GM19467 (cell line): Measurements from ENCODE around the gene KRTAP12-1.
"Not testable (repeated sequence)": the region's sequence is repeated elsewhere in the genome, so short reads cannot be mapped to it uniquely, and the experiment has no call there.

Experiments
- ATAC-seq: cut with Tn5 transposase; IDR thresholded peaks from one replicate; pipeline ENCODE4 v1.9.1; 2021; ENCODE audit warnings: mild to moderate bottlenecking, moderate library complexity; ENCODE audit not compliant: unreplicated experiment

KRTAP12-1 gene

DNA sequence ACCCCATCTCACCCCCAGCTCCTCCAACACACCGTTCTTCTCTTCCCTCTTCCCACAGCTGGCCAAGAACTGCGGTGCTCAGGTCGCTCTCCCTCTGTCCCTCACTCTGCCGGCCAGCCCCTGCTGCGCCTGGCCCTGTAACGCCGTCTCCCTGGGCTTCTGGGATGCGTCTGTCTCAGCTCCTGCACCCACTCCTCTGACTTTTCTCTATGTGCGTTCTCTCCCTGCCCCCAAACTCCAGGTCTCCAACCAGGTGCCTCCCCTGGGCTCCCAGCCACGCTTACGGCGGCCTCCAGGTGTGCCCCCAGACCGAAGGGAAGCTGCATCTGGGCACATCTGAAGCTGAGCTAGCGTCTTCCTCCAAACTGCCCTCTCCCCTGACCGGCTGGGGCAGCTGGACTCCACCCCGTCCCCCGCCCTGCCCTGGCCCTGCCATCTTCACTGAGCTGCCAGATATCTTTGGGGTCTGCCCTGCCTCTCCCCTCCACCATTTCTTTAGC, 17.6 kb upstream of the KRTAP12-1 start:
- no peak for ATAC-seq

DNA sequence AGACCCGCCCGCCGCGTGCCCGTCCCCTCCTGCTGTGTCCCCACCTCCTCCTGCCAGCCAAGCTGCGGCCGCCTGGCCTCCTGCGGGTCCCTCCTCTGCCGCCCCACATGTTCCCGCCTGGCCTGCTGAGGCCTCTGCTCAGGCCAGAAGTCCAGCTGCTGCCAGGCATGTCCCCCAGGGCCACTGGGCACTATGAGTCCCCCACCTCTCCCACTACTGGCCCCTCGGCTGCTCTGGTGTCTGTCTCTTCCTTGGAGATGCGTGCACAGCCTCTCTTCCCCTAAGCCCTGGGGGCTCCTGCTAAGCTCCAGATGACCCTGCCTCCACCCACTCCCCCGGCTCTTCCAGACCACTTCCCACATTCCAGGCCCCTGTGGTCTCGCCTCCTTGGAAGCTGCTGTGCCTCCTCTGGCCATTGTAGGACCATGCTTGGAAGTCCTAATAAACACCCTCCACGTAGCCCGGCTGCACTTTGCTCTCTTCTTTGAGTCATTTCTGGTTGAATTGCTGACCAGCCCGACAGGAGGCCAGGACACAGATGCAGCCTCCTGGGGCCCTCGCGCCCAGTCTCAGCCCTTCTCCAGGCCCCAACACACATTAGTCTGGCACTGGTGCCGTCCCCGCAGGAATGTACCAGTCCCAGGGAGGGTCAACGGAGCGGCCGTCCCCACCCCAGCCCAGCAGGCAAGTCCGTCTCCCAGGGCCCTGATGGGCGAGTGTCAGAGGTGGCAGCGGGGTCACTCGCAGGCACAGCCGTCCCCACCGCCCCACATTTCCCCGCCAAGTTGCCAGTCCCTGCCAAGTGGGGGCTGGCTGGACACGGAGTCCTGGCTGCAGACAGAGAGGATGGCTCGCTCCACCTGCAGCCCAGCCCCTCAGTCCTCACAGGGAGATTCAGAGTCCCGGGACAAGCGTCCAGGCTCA, 16.1 kb upstream of the KRTAP12-1 start:
- no peak for ATAC-seq

DNA sequence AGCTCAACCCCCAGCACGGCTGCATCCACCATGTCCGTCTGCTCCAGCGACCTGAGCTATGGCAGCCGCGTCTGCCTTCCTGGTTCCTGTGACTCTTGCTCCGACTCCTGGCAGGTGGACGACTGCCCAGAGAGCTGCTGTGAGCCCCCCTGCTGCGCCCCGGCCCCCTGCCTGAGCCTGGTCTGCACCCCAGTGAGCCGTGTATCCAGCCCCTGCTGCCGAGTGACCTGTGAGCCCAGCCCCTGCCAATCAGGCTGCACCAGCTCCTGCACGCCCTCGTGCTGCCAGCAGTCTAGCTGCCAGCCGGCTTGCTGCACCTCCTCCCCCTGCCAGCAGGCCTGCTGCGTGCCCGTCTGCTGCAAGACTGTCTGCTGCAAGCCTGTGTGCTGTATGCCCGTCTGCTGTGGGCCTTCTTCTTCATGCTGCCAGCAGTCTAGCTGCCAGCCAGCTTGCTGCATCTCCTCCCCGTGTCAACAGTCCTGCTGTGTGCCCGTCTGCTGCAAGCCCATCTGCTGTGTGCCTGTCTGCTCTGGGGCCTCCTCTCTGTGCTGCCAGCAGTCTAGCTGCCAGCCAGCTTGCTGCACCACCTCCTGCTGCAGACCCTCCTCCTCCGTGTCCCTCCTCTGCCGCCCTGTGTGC, 15.3 kb upstream of the KRTAP12-1 start, which contains the start of gene KRTAP10-12:
Gene KRTAP10-12, plus strand, starts transcription at position 1 of the 639 bp plus-strand sequence. Its CDS starts 30 bp downstream, at position 31.
- not testable (repeated sequence) for ATAC-seq

DNA sequence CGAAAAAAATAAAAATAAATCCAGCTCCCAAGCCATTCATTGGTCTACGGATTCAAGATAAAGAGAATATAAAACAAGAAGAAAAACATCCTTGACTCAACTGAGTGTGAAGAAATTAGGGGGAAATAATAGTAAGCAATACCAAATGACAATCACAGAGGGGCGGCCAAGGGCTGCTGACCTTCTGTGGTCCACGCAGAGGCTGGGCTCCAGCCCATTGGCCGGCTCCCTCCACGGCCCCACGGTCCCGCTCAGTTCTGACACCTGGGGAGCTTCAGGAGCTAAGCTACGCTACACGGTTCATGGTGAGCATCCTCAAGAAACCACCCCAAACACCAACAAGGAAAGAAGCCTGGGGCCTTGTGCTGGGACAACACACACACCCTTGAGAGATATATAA, 14.6 kb upstream of the KRTAP12-1 start:
- ATAC-seq: no peak

DNA sequence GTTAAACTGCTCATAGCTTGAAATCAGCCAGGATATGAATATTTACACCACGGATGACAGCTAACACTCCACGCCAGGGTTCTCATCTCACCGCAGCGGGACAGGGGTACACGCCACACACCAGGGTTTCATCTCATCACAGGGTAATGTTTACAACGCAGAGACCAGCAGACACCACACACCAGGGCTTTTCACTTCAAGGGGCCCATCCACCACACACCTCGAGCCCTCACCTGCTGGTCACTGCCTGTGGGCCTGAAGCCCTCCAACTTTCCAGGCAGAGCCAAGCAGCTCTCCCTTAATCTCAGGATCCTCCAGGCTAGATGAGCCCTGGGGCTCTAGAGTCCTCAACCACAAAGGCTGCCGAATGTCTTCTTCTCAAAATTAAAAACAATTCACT, 13.7 kb upstream of the KRTAP12-1 start:
- ATAC-seq: no peak

DNA sequence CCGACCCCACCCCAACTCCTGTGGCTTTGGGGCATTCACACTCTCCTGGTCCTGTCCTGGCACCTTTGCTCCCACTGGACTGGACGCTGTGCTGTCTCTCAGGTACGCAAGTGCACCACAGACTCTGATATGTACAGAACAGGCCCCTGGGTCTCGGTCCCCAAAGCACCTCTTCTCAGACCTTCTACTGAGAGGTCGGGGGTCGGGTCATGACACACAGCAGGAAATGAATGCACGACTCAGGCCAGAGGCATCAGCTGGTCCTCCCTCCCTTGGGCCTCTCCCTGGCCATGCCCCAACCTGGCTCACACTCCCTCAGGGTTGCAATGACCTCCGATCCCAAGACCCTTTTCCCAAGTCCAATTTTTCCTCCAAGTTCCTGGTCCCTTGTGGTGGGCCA, 13.2 kb upstream of the KRTAP12-1 start:
- ATAC-seq: no peak

DNA sequence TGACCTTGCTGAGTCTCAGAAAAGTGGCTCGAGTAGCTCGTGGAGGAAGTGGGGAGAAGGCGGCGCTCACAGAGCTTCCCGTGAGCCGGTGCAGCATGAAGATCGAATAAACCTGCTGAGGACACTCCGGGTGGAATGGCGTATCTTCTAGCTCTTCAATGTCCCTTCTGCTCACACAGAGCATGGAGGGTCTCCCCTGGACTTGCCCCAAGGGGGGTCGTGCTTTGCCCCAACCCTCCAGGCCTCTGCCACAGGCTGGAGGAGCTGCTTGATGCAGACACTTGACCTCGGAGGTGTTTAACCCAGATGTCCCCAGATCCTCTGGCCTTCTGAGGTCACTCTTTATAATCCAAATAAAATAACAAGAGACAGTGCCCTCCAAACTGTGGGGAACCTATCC, 12.8 kb upstream of the KRTAP12-1 start:
- no peak for ATAC-seq

DNA sequence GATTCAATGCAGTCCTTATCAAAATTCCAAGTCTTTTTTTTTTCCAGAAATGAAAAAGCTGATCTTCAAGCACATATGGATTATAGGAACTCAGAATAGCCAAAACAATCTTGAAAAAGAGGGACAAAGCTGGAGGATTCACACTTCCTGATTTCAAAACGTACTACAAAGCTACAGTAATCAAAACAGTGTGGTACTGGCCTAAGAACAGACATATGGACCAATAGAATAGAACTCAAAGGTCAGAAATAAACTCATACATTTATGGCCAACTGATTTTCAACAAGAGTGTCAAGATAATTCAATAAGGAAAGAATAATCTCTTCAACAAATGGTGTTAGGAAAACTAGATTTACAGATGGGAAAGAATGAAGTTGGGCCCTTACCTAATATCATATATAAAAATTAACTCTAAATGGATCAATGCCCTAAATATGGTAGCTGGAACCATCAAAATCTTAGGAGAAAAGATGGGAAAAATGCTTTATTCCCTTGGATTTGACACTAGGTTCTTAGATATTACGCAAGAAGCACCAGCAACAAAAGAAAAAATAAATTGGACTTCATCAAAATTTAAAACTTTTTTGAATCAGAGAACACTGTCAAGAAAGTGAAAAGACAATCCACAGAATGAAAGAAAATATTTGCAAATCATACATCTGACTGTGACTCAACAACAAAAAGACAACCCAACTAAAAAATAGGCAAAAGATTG, 11.0 kb upstream of the KRTAP12-1 start:
- ATAC-seq: no peak

DNA sequence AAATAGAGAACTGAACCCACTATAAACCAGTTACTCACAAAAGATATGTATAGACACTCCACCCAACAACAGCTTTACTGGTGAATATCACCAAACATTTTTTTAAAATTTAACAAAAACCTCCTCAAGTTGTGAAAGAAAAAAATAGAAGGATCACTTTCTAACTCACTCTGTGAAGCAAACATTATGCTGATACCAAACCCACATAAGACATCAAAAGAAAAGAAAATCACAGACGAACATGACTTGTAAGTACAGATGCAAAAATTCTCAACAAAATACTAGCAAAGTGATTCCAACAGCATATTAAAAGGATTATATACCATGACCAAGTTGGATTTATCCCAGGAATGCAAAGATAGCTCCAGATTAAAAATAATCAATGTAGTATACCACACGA, 9.7 kb upstream of the KRTAP12-1 start:
- ATAC-seq: no peak

DNA sequence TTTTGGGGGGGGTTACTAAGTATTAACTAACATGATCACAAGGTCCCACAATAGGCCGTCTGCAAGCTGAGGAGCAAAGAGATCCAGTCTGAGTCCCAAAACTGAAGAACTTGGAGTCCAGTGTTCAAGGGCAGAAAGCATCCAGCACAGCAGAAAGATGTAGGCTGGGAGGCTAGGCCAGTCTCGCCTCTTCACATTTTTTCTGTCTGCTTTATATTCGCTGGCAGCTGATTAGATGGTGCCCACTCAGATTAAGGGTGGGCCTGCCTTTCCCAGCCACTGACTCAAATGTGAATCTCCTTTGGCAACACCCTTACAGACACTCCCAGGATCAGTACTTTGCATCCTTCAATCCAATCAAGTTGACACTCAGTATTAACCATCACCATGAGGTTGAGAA, 7.8 kb upstream of the KRTAP12-1 start:
- ATAC-seq: not testable (repeated sequence)

DNA sequence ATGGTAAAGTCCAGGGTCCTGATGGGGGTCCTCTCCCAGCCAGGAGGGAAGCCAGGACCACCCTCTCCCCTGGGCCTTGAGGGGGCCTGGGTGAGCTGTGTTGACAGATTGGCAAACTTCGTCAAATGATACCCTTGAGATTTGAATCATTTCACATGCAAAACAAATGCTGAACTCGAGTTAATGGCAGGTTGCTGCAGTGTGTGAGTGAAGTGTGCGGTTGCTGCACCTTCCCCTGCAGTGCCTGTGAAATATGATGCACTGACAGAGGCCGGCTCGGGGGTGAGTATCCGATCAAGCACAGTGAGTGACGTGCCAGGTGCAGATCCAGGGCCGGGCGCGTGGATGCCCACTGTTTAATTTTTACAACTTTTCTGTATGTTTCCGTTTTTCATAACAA, 5.7 kb upstream of the KRTAP12-1 start:
- ATAC-seq: no peak

DNA sequence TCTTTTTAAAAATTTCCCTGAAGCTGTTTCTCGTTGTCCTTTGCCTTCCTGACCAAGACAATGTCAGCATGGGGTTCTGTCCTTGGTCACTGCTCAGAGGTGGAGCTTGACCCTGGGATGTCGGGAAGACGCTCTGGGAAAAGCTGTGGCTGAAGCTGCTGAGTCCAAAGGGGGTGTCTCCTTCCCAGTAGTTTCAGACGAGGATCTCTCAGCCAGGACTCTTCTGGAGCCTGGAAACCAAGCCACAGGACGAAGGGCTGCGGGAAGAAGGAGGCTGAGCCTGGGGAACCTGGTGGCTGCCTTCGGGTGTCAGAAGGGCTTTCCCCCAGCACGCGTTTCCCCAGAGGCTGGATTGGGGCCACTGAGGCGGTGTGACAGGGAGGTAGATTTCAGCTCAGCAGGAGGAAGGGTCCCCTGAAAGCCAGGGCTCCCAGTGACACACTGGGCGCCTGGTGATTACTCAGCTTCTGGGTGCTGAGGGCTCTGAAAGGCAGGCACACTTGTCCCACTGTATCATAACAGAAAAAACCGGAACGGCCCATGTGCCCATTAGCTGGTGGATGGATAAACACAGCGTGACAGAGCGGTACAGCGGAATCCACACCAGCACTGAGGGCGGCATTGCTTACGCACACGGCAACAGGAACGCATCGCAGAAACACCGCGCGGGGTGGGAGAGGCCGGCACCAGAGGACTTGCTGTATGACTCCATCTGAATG, 5.0 kb upstream of the KRTAP12-1 start:
- no peak for ATAC-seq

DNA sequence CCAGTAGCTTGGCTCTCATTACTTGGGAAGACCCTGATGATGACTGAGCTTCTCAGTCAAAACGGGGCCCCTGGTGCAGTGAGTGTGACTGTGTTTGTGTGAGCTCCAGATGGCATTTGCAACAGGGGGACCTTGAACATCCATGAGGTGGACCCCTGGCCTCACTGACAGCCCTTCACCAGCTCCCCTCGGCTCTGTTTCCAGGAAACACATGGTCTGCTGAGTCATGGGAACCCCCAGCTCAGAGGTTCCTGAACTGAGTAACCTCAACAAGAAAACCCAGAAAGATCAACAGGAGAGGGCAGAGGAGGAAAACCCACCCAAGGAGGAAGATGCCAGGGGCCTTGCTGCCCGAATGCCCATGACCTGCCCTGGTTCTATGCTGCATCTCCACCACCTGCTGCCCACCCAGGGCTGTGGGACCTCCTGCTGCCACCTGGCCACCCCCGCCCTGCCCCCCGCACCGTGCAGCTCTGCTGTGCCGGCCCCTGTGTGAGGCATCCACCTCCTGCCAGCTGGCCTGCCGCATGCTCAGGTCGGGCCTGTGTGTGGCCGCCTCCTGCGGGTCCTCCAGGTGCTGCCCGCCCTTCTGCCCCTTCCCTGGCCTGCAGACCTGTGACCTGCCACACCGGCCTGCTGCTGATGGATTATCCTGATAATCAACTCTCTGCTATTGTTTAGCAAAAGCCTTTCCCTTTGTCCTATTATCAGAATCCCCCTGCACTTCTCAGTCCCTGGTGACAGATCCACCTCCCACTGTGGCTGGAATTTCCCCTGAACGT, 4.2 kb upstream of the KRTAP12-1 start:
- no peak for ATAC-seq

DNA sequence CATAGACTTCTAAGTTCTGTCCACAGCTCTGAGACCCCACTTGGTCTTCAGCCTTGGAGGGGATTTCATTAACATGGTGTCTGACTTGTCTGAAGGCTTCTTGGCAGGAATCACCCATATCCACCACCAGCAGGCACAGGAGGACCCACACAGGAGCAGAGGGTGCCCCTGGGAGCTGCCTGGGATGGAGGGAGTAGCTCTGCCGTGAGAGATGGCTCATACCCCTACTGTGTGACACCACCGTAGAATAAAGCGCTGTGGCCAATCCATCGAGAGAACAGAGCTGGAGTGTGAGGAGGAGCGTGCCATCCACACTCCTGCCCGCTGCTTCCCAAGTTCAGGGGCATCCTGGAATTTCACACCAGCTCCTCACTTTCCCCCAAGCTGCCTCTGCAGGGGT, 3.1 kb upstream of the KRTAP12-1 start:
- not testable (repeated sequence) for ATAC-seq

DNA sequence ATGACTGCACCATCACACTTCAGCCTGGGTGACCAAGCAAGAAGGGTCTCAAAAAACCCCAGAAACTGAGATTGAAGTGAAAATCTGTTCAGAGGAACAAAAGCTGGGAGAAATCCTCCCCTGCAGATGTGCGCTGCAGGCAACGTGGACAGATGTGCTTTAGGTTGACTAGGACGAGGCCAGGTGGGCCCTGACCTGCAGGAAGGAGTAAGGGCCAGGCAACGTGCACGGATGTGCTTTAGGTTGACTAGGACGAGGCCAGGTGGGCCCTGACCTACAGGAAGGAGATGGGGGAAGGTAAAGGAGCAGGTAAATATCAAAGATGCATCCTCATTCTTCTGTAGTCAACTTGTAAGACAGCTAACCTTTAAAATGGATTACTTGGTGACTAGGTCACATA, 2.5 kb upstream of the KRTAP12-1 start:
- no peak for ATAC-seq

DNA sequence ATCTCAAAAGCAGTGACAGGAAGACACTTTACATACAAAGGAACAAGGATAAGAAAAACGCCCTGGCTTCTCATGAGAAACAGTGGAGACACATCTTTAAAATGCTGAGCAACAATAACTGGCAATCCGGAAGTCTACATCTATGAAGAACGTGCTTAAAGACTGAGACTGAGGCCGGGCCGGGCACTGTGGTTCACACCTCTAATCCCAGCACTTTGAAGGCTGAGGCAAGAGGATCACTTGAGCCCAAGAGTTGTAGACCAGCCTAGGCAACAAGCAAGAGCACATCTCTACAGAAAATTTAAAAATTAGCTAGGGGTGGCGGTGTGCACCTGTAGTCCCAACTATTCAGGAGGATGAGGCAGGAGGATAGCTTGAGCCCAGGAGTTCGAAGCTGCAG, 2.1 kb upstream of the KRTAP12-1 start:
- ATAC-seq: no peak

DNA sequence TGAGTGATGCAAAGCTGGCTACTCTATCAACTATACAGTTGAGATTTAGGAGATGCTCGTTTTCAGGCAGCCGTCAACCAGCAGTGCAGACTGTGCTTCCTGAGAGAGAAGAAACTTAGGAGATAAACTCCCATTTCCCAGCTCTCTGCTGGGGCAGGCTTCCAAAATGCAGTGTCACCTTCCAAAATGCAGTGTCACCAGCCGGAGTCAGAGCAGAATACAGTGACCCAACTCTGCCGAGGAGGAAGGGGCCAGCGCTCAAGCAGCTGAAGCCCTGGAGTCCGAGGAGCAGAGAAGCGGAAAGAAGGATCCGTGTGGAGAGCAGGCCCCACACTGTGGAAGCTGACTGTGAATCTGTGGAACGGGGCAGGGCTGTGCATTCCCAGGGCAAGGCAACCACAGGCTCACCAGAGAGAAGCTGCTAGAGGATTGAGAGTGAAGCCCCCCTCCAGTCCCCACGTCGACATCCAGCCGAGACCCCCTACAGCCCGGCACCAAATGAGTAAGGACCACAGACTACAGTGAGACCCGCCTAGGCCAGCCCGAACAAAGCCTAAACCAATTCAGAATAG, 703 bp upstream of the KRTAP12-1 start:
- ATAC-seq: no peak

DNA sequence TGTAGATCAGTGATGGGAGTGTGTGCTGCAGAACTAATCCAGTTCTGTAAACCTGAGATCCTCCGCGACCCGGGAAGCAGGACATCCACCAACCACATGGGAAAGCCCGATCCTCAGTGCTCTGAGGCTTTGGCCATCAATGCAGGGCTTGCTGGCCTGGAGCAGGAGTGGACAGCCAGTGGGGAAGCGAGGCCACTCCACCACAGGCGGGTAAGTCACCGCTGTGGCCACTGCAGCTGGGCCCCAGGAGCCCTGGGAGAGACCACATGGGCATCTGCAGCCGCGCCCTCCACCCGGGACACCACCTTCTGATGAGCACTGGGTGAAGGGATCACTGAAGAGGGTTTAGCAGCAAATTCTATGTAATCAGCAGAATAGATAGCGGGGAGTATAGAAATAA, 811 bp downstream of the KRTAP12-1 start:
- no peak for ATAC-seq

DNA sequence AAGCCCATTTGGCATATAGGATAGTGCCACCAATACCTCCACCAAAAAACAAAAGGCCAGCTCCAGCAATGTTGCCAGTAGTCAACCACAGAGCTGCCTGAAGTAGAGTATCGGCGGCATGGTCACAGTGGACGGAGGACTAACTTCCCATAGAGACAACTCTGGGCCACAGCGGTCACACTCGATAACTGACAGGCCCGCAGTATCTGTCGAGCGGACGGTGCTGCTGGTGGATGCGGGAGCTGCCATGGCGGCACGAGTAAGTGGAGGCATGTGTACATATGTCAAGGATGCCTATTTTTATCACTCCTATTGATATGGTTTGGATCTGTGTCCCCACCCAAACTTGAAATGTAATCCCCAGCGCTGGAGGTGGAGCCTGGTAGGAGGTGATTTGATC, 4.1 kb downstream of the KRTAP12-1 start:
- ATAC-seq: no peak

DNA sequence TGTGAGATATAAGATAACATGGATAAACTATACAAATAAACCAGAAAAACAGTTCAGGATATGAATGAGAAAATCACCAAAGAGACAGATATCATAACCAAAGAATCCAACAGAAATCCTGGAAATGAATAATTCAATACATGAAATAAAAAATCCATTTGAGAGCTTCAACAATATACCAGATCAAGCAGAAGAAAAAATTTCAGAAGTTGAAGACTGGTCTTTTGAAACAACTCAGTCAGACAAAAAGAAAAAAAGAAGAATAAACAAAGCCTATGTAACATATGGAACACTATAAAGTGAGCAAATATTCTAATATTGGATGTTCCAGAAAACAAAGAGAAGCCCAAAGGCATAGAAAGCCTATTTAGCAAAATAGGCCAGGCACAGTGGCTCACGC, 10.1 kb downstream of the KRTAP12-1 start:
- ATAC-seq: no peak
